ENCODE measurements around the gene GSX2.

- no peak for TF ChIP-seq CTCF (IDR thresholded peaks at IDR 0.05)
- TF ChIP-seq POLR2A (IDR thresholded peaks at IDR 0.05): no peak
Measured at GRCh38 chr4:54085284-54085683, 14.7 kb upstream of the GSX2 start.
